Measurements from ENCODE around the gene TANGO6.

TANGO6 gene

GRCh38 chr16:69089091-69089910 lies 246.0 kb downstream of the TANGO6 start:
- DNase-seq (ENCODE audit: low read depth, low spot score) = peak; percentile 64

GRCh38 chr16:69093974-69094373 lies 250.6 kb downstream of the TANGO6 start:
- DNase-seq (ENCODE audit: low read depth, low spot score) = no peak

- DNase-seq (ENCODE audit: low read depth, low spot score) = no peak
Measured at GRCh38 chr16:69094501-69094900, 251.2 kb downstream of the TANGO6 start.

GRCh38 chr16:69095193-69095592 lies 251.9 kb downstream of the TANGO6 start:
- DNase-seq (ENCODE audit: low read depth, low spot score) = no peak

GRCh38 chr16:69100071-69100691 lies 256.9 kb downstream of the TANGO6 start:
- DNase-seq (ENCODE audit: low read depth, low spot score) = no peak

- DNase-seq (ENCODE audit: low read depth, low spot score) = peak; percentile 83
Measured at GRCh38 chr16:69105501-69106361, 262.4 kb downstream of the TANGO6 start, which contains the start of gene HAS3. HAS3 (plus strand) TSS chr16:69105653; CDS start chr16:69109396, 3,743 bp downstream.

GRCh38 chr16:69106491-69107315 lies 263.4 kb downstream of the TANGO6 start:
- peak; percentile 51 for DNase-seq (ENCODE audit: low read depth, low spot score)

- peak; percentile 39 for DNase-seq (ENCODE audit: low read depth, low spot score)
Measured at GRCh38 chr16:69107316-69107962, 264.1 kb downstream of the TANGO6 start.

- DNase-seq (ENCODE audit: low read depth, low spot score) = peak; percentile 51
Measured at GRCh38 chr16:69108064-69108904, 265.0 kb downstream of the TANGO6 start.

- no peak for DNase-seq (ENCODE audit: low read depth, low spot score)
Measured at GRCh38 chr16:69108905-69109252, 265.5 kb downstream of the TANGO6 start.

GRCh38 chr16:69109486-69110270 lies 266.3 kb downstream of the TANGO6 start:
- DNase-seq (ENCODE audit: low read depth, low spot score) = no peak

- no peak for DNase-seq (ENCODE audit: low read depth, low spot score)
Measured at GRCh38 chr16:69110406-69110805, 267.1 kb downstream of the TANGO6 start.

GRCh38 chr16:69111216-69111875 lies 268.0 kb downstream of the TANGO6 start:
- DNase-seq (ENCODE audit: low read depth, low spot score) = no peak

GRCh38 chr16:69111876-69112230 lies 268.5 kb downstream of the TANGO6 start:
- no peak for DNase-seq (ENCODE audit: low read depth, low spot score)

GRCh38 chr16:69112285-69113129 lies 269.2 kb downstream of the TANGO6 start:
- DNase-seq (ENCODE audit: low read depth, low spot score) = peak; percentile 81

GRCh38 chr16:69113216-69113615 lies 269.9 kb downstream of the TANGO6 start:
- DNase-seq (ENCODE audit: low read depth, low spot score) = no peak

- no peak for DNase-seq (ENCODE audit: low read depth, low spot score)
Measured at GRCh38 chr16:69114346-69114975, 271.1 kb downstream of the TANGO6 start.

Data from ELF-1 (cell line).